ENCODE measurements around the gene ATXN1.

ATXN1 gene

DNA sequence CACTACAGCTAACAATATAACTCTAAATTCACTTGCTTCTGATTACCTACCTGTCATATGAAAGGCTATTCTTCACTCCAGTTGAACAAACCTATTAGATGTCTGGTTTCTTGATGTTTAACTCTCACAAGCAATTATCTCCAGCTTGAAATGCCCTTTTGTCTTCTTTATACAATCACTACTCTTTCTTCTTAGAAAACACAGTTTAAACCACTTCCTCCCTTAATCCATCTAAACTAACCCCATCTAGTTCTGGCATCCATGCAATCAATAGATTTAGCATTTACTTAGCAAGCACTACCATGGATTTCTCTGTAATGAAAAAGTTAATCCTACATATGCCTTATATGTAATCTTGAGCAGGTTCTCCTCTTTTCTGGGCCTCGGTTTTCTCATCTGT, 127.3 kb downstream of the ATXN1 start:
- Histone ChIP-seq H4K20me1 (ENCODE audit: insufficient read depth, low read length, poor library complexity, severe bottlenecking) (no peaks in the 10 kb centered on the region), H3K27me3 (ENCODE audit: insufficient read depth, low read length, poor library complexity, severe bottlenecking) (no peaks in the 10 kb centered on the region), H3K4me1 (ENCODE audit: insufficient read depth, low read length, poor library complexity, severe bottlenecking) (peaks cover 39% of the 10 kb centered on the region), H3K9ac (ENCODE audit: low read depth, low read length, poor library complexity, severe bottlenecking) (no peak overlapping the region), H3K4me3 (ENCODE audit: low read length, poor library complexity, severe bottlenecking) (no peak overlapping the region), H2AFZ (ENCODE audit: low read length) (no peak overlapping the region), H3K4me2 (ENCODE audit: low read depth, low read length, poor library complexity, severe bottlenecking) (no peak overlapping the region), H3K9me3 (ENCODE audit: insufficient read depth, low read depth, low read length) (no peaks in the 10 kb centered on the region), H3K9me2 (replicated peaks; ENCODE audit: low read depth, low read length) (no peaks in the 10 kb centered on the region), H3K79me2 (ENCODE audit: insufficient read depth, low read length) (no peaks in the 10 kb centered on the region), H3K36me3 (ENCODE audit: insufficient read depth, low read length) (peaks cover 10% of the 10 kb centered on the region; the same call in 1 of the 2 replicates), H3F3A (ENCODE audit: low read depth) (no peaks in the 10 kb centered on the region; the same call in 1 of the 2 replicates)
- TF ChIP-seq, protein P1, sequence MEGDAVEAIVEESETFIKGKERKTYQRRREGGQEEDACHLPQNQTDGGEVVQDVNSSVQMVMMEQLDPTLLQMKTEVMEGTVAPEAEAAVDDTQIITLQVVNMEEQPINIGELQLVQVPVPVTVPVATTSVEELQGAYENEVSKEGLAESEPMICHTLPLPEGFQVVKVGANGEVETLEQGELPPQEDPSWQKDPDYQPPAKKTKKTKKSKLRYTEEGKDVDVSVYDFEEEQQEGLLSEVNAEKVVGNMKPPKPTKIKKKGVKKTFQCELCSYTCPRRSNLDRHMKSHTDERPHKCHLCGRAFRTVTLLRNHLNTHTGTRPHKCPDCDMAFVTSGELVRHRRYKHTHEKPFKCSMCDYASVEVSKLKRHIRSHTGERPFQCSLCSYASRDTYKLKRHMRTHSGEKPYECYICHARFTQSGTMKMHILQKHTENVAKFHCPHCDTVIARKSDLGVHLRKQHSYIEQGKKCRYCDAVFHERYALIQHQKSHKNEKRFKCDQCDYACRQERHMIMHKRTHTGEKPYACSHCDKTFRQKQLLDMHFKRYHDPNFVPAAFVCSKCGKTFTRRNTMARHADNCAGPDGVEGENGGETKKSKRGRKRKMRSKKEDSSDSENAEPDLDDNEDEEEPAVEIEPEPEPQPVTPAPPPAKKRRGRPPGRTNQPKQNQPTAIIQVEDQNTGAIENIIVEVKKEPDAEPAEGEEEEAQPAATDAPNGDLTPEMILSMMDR (conservative IDR thresholded peaks at IDR 0.05; ENCODE audit: low read length) = no peak

DNA sequence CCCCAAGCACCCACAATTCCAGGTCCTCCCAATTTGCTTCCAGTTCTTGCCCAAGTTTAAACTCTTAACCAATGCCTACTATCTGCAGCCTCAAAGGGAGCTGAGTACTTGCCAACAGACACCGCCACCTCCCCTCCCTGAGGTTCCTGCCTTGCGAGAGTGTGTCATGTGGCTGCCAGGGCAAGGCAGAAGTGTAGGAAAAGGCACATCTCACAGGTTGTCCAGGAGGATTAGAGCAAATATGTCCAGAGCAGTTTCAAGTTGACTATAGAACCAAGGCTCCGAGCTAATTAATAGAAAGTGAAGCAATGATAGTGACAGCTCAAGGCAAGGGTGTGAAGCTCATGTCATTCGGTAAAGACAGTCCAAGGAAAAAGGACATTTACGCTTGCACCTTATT, 127.8 kb downstream of the ATXN1 start:
- peaks cover 39% of the 10 kb centered on the region for H3K4me1 ChIP-seq (ENCODE audit: insufficient read depth, low read length, poor library complexity, severe bottlenecking)
- H3K79me2 ChIP-seq (ENCODE audit: insufficient read depth, low read length) = no peaks in the 10 kb centered on the region
- no peaks in the 10 kb centered on the region for H3K9me3 ChIP-seq (ENCODE audit: insufficient read depth, low read depth, low read length)
- no peak overlapping the region for H3K9ac ChIP-seq (ENCODE audit: low read depth, low read length, poor library complexity, severe bottlenecking)
- no peak overlapping the region for H2AFZ ChIP-seq (ENCODE audit: low read length)
- H4K20me1 ChIP-seq (ENCODE audit: insufficient read depth, low read length, poor library complexity, severe bottlenecking) = no peaks in the 10 kb centered on the region
- no peak overlapping the region for H3K4me2 ChIP-seq (ENCODE audit: low read depth, low read length, poor library complexity, severe bottlenecking)
- peaks cover 6% of the 10 kb centered on the region; the same call in 1 of the 2 replicates for H3K36me3 ChIP-seq (ENCODE audit: insufficient read depth, low read length)
- TF ChIP-seq, protein P1 (conservative IDR thresholded peaks at IDR 0.05; ENCODE audit: low read length) = no peak
- no peak for TF ChIP-seq EZH2phosphoT487 (IDR thresholded peaks at IDR 0.05; ENCODE audit: borderline replicate concordance)
- H3F3A ChIP-seq (ENCODE audit: low read depth) = no peaks in the 10 kb centered on the region; the same call in 1 of the 2 replicates
- no peaks in the 10 kb centered on the region for H3K9me2 ChIP-seq (replicated peaks; ENCODE audit: low read depth, low read length)
- no peak overlapping the region for H3K4me3 ChIP-seq (ENCODE audit: low read length, poor library complexity, severe bottlenecking)
- H3K27me3 ChIP-seq (ENCODE audit: insufficient read depth, low read length, poor library complexity, severe bottlenecking) = no peaks in the 10 kb centered on the region

DNA sequence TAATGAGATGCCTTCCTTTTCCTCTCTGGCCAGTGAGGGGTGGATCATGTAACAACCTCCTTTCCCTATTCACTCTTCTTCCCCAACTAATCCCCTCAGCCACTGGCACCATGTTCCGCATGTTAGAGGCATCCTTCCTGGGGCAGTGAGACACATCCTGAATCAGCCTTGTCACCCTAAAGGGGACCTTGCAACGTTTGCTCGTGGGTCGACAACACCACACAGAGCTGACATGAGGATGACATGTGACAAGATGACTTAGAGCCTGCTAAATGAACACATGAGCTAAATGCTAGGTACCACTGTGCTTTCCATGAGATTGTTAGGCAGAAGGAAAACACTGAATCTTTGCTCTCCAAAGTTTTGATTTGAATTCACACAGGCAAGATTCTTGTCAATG, 129.2 kb downstream of the ATXN1 start:
- no peak for TF ChIP-seq EZH2phosphoT487 (IDR thresholded peaks at IDR 0.05; ENCODE audit: borderline replicate concordance)
- TF ChIP-seq, protein P1 (conservative IDR thresholded peaks at IDR 0.05; ENCODE audit: low read length) = no peak
- no peaks in the 10 kb centered on the region for H4K20me1 ChIP-seq (ENCODE audit: insufficient read depth, low read length, poor library complexity, severe bottlenecking)

More for the DNA sequence above, 129.2 kb downstream of the ATXN1 start:
- H3F3A ChIP-seq (ENCODE audit: low read depth) = no peaks in the 10 kb centered on the region; the same call in 1 of the 2 replicates
- no peaks in the 10 kb centered on the region for H3K9me2 ChIP-seq (replicated peaks; ENCODE audit: low read depth, low read length)
- H3K4me2 ChIP-seq (ENCODE audit: low read depth, low read length, poor library complexity, severe bottlenecking) = no peak overlapping the region
- H3K4me1 ChIP-seq (ENCODE audit: insufficient read depth, low read length, poor library complexity, severe bottlenecking) = peaks cover 39% of the 10 kb centered on the region
- H3K27me3 ChIP-seq (ENCODE audit: insufficient read depth, low read length, poor library complexity, severe bottlenecking) = no peaks in the 10 kb centered on the region
- H3K79me2 ChIP-seq (ENCODE audit: insufficient read depth, low read length) = peaks cover under 1% of the 10 kb centered on the region; the same call in 1 of the 2 replicates
- peaks cover 6% of the 10 kb centered on the region; the same call in 1 of the 2 replicates for H3K36me3 ChIP-seq (ENCODE audit: insufficient read depth, low read length)
- no peaks in the 10 kb centered on the region for H3K9me3 ChIP-seq (ENCODE audit: insufficient read depth, low read depth, low read length)
- H3K4me3 ChIP-seq (ENCODE audit: low read length, poor library complexity, severe bottlenecking) = no peak overlapping the region
- no peak overlapping the region for H2AFZ ChIP-seq (ENCODE audit: low read length)
- no peak overlapping the region for H3K9ac ChIP-seq (ENCODE audit: low read depth, low read length, poor library complexity, severe bottlenecking)

Data from Loucy (cell line).